GM04503 (cell line): Measurements from ENCODE around the gene GPR137.
"Not testable (repeated sequence)": the region's sequence is repeated elsewhere in the genome, so short reads cannot be mapped to it uniquely, and the experiment has no call there.

ENCODE experiments used
- DNase-seq: peaks from one replicate; pipeline ENCODE4 v3.0.0-alpha.2; 2012; ENCODE audit warnings: low read depth

Gene GPR137

GRCh38 chr11:64321026-64321425 is 35.4 kb downstream of the GPR137 start:
- no peak for DNase-seq

DNA sequence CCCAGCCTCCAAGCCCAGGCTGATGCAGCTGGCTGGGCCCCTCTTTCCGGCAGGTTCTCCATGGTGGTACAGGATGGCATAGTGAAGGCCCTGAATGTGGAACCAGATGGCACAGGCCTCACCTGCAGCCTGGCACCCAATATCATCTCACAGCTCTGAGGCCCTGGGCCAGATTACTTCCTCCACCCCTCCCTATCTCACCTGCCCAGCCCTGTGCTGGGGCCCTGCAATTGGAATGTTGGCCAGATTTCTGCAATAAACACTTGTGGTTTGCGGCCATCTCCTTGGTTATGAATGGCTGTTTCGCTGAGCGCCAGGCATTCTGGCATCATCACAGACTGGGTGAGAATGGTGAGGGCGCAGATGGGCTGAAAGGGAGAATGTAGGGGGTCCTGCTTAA is 35.9 kb downstream of the GPR137 start:
- DNase-seq = no peak

- DNase-seq = no peak
Observed at GRCh38 chr11:64322925-64323260, 37.2 kb downstream of the GPR137 start.

DNA sequence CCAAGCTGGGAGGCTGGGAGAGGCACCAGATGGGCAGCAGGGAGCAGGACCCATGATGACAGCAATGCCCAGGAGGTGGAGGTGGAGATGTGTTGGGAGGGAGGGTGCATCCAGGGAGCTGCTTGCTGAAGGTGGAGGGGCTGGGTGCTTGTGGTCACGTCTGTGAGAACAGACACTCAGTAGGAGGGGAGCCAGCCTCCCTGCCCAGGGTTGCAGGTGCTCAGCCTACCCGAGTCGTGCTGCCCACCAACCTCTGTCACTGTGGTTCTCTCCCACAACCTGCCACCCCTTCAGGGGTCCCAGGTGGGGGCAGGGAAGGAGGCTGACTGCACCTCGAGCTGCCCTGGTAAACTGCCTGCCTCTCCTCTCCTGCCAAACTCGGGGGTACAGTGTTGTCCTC is 37.7 kb downstream of the GPR137 start:
- no peak for DNase-seq

DNA sequence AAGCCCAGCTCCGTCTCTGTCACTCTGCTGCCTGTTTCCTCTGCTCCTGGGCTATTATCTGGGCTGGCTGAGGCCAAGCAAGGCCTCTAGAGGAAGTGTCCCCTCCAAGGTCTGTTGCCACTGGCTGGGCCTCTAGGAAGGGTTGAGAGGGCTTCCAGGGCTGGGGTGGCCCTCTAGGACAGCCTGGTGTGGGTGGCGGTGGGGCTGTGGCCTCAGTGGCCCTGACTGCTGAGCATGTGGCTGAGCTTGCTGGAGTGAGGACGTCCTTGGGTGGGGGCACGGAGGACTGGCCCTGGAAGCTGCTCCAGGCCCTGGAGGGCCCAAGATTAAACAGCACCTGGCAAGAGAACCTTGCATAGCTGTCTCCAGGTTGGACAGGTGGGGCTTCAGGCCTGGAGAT is 38.3 kb downstream of the GPR137 start:
- DNase-seq = not testable (repeated sequence)

GRCh38 chr11:64324692-64325469 is 39.2 kb downstream of the GPR137 start:
- no peak for DNase-seq

DNA sequence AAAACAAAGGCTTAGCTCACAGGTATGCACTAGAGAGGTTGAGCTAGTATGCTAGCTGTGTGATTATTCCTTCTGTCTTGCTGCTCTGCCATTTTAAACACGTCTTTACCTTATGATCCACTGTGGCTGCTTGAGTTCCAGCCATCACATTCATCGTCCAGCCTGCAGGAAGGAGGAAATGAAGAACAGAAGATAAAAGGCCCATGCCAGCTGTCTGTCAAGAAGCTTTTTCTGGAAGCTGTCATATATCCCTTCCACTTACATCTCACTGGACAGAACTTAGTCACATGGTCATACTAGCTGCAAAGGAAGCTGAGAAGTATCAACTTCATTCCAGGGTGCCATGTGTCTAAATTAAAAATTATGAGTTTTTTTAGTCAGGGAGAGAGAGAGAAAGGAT is 41.7 kb downstream of the GPR137 start:
- DNase-seq = no peak

DNA sequence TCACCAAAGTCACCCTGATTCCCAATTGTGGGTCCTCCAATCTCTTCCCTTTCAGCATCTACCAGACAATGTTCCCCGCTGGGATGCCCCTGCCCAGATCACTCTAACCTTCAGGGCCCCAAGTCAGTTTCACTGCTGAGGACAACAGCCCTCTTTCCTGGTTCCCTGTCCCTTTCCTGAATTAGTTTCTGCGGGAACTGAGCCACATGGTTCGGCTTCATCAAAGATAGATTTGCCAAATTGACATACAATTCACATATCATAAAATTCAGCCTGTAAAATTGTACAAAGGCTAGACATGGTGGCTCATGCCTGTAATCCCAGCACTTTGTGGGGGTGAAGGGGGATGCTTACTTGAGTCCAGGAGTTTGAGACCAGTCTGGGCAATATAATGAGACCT is 42.3 kb downstream of the GPR137 start:
- no peak for DNase-seq

- no peak for DNase-seq
Observed at GRCh38 chr11:64330888-64331287, 45.2 kb downstream of the GPR137 start.

- DNase-seq = peak; percentile 79
Observed at GRCh38 chr11:64331569-64332371, 46.1 kb downstream of the GPR137 start.

- DNase-seq = no peak
Observed at GRCh38 chr11:64333556-64333955, 47.9 kb downstream of the GPR137 start.

GRCh38 chr11:64334764-64335735 is 49.4 kb downstream of the GPR137 start:
- peak; percentile 84 for DNase-seq

DNA sequence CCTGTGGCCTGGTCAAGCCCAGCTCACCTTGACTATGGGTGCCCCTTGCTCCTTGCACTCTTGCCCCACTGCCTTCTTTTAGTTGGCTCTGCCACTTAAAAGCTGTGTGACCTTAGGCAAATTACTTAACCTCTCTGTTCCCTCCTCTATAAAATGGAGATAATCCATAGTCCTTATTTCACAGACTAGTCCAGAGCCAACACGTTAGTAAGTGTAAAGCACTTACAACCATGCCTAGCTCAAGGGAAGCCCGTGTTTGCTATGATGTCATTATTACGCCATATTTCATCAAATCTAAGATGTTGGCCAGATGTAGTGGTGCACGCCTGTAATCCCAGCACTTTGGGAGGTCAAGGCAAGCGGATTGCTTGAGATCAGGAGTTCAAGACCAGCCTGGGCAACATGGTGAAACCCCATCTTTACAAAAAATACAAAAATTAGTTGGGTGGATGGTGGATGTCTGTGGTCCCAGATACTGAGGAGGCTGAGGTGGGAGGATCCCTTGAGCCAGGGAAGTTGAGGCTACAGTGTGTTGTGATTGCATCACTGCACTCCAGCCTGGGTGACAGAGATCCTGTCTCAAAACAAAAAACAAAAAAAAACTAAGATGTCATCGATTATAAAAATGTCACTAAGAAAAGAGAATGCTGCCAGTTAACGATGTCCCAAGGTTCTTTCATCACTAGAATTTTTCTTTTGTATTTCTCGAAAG is 52.0 kb downstream of the GPR137 start:
- no peak for DNase-seq

DNA sequence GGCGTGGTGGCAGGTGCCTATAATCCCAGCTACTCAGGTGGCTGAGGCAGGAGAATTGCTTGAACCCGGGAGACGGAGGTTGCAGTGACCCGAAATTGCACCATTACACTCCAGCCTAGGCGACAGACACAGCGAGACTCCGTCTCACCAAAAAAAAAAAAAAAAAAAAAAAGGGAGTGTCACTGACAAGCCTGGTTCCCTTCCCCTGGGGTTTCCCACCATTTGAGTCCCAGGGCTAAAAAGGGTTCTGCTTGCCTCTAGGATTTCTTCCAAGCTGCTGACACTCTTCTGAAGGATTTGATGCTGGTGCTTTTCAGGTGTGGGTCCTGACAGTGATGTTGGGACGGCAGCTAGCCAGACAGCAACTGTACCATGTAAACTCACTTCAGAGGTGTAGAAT is 53.1 kb downstream of the GPR137 start:
- no peak for DNase-seq
